SH-SY5Y (cell line): ENCODE results near the gene TENM4.

Source experiments
- GATA2 ChIP-seq: IDR thresholded peaks from 2 replicates; pipeline ENCODE4 v1.6.1; 2011; ENCODE audit warnings: mild to moderate bottlenecking, low read depth, low read length
- GATA3 ChIP-seq: IDR thresholded peaks from 2 replicates; pipeline ENCODE4 v1.6.1; 2011; ENCODE audit warnings: low read depth, mild to moderate bottlenecking, low read length, moderate library complexity

Gene TENM4

GRCh38 chr11:79241205-79241851 lies 199.5 kb downstream of the TENM4 start:
- TF ChIP-seq GATA2 (no peak), GATA3 (no peak)

GRCh38 chr11:79237703-79238102 lies 203.1 kb downstream of the TENM4 start:
- TF ChIP-seq GATA2: no peak

GRCh38 chr11:79237091-79237490 lies 203.7 kb downstream of the TENM4 start:
- TF ChIP-seq GATA2 (no peak), GATA3 (no peak)

- TF ChIP-seq GATA2: no peak
- no peak for TF ChIP-seq GATA3
Observed at GRCh38 chr11:79236541-79236971, 204.3 kb downstream of the TENM4 start.

GRCh38 chr11:79235696-79236095 lies 205.1 kb downstream of the TENM4 start:
- TF ChIP-seq GATA3 (no peak), GATA2 (no peak)

GRCh38 chr11:79232346-79232745 lies 208.5 kb downstream of the TENM4 start:
- TF ChIP-seq GATA3 (no peak), GATA2 (no peak)

- TF ChIP-seq GATA2: no peak
- no peak for TF ChIP-seq GATA3
Observed at GRCh38 chr11:79229047-79229446, 211.8 kb downstream of the TENM4 start.

- TF ChIP-seq GATA3: no peak
Observed at GRCh38 chr11:79227767-79228755, 212.8 kb downstream of the TENM4 start.

GRCh38 chr11:79227308-79227707 lies 213.5 kb downstream of the TENM4 start:
- TF ChIP-seq GATA2: no peak
- TF ChIP-seq GATA3: no peak

GRCh38 chr11:79226126-79226525 lies 214.7 kb downstream of the TENM4 start:
- TF ChIP-seq GATA2 (no peak), GATA3 (no peak)

GRCh38 chr11:79221444-79222130 lies 219.2 kb downstream of the TENM4 start:
- no peak for TF ChIP-seq GATA3
- no peak for TF ChIP-seq GATA2

- no peak for TF ChIP-seq GATA2
- TF ChIP-seq GATA3: no peak
Observed at GRCh38 chr11:79220171-79220570, 220.7 kb downstream of the TENM4 start.

- TF ChIP-seq GATA2 (peak; percentile 65), GATA3 (no peak)
Observed at GRCh38 chr11:79219186-79220045, 221.4 kb downstream of the TENM4 start.
